ENCODE results near the gene COPG2. TPM values are rescaled to one million over a fixed set of nuclear protein-coding genes. Genes with fewer than 3 reads are reported as not detected.

Gene COPG2
- total RNA-seq, 1 experiment from 2014 or later, result 77.7 TPM

DNA sequence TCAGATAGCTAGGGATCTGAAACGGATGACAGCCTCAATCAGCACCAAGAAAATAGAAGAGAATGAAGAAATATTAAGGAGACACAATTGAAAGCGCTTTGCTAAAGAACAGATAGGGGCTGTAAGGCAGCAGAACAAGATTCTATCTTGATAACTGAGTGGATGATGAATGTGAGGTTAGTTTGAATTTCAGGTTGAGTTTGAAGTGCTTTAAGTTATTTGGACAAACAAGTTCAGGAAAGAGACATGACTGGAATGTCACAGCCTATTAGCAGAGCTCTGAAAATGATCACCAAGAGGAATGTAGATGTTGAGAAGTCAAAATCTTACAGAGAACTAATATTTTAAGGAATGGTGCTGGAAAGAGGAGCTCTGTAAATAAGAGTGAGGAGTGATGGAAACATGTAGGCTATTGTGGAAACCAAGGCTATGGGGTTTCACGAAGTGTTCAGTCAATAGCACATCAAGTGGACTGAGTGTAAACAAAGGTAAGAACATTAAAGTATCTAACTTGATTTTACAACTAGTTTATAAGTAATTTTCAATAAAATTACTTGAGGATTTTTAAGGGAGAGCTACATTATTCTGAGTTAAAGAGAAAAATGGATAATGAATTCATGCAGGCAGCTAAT is 115.0 kb downstream of the COPG2 start:
- no peak overlapping the region for H3K27ac Mint-ChIP-seq

More for the DNA sequence above, 115.0 kb downstream of the COPG2 start:
- no peak overlapping the region for H4K5ac ChIP-seq (ENCODE audit: insufficient read length, low read depth, low read length)
- H3K27ac ChIP-seq (ENCODE audit: insufficient read length, low read depth, low read length), result no peak overlapping the region
- H3K79me2 ChIP-seq (ENCODE audit: insufficient read depth, low read length), result no peaks in the 10 kb centered on the region
- H2AK5ac ChIP-seq (ENCODE audit: insufficient read length, low read length), result no peak overlapping the region
- H3K4me2 ChIP-seq (ENCODE audit: insufficient read depth, insufficient read length, low read length), result no peak overlapping the region
- no peak overlapping the region for H2BK120ac ChIP-seq (ENCODE audit: low read depth, low read length, poor library complexity, severe bottlenecking)
- peaks cover 3 to 22% (median 12%) of the 10 kb centered on the region in 3 experiments; a peak in 6 of 7 replicates for H3K36me3 Mint-ChIP-seq (ENCODE audit: insufficient read depth in 1 of 3, low read depth in 3 of 3)
- no peak overlapping the region for H3K9ac ChIP-seq (ENCODE audit: extremely low read depth, insufficient read length, low read length)
- no peak overlapping the region for H3T11ph ChIP-seq (ENCODE audit: low read length)
- H2AFZ ChIP-seq (ENCODE audit: low read length), result no peak overlapping the region
- no peak overlapping the region for H3K14ac ChIP-seq (ENCODE audit: insufficient read depth, low read length)
- H4K8ac ChIP-seq (replicated peaks; ENCODE audit: insufficient read length, low read depth, low read length), result no peak overlapping the region
- no peak overlapping the region for H3K4ac ChIP-seq (ENCODE audit: low read depth, low read length)
- H3K23ac ChIP-seq (ENCODE audit: insufficient read length, low read depth, low read length), result no peak overlapping the region
- H3K79me1 ChIP-seq (ENCODE audit: insufficient read depth, low read depth, low read length, poor library complexity, severe bottlenecking), result no peaks in the 10 kb centered on the region
- H3K27me3 ChIP-seq (ENCODE audit: insufficient read depth, low read length), result no peaks in the 10 kb centered on the region
- no peaks in the 10 kb centered on the region for H4K20me1 ChIP-seq (ENCODE audit: control insufficient read depth, insufficient read depth, insufficient read length)
- H3K9me3 ChIP-seq (ENCODE audit: control insufficient read depth, low read depth, low read length), result no peaks in the 10 kb centered on the region
- TF ChIP-seq, protein P1, sequence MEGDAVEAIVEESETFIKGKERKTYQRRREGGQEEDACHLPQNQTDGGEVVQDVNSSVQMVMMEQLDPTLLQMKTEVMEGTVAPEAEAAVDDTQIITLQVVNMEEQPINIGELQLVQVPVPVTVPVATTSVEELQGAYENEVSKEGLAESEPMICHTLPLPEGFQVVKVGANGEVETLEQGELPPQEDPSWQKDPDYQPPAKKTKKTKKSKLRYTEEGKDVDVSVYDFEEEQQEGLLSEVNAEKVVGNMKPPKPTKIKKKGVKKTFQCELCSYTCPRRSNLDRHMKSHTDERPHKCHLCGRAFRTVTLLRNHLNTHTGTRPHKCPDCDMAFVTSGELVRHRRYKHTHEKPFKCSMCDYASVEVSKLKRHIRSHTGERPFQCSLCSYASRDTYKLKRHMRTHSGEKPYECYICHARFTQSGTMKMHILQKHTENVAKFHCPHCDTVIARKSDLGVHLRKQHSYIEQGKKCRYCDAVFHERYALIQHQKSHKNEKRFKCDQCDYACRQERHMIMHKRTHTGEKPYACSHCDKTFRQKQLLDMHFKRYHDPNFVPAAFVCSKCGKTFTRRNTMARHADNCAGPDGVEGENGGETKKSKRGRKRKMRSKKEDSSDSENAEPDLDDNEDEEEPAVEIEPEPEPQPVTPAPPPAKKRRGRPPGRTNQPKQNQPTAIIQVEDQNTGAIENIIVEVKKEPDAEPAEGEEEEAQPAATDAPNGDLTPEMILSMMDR (conservative IDR thresholded peaks at IDR 0.05), result no peak
- H3K4me1 ChIP-seq (ENCODE audit: insufficient read depth, low read length), result no peaks in the 10 kb centered on the region
- no peaks in the 10 kb centered on the region for H3K27me3 Mint-ChIP-seq (ENCODE audit: low read depth)
- no peak for DNase-seq
- no peak overlapping the region for H2BK15ac ChIP-seq (ENCODE audit: low read depth, low read length)
- H2BK12ac ChIP-seq (ENCODE audit: insufficient read length, low read depth, low read length), result no peak overlapping the region
- no peak overlapping the region for H3K18ac ChIP-seq (ENCODE audit: insufficient read length, low read depth, low read length)
- H3K4me1 Mint-ChIP-seq, result no peaks in the 10 kb centered on the region
- H2BK20ac ChIP-seq (ENCODE audit: low read depth, low read length, poor library complexity, severe bottlenecking), result no peak overlapping the region
- H3K56ac ChIP-seq (ENCODE audit: insufficient read length, low read depth, low read length), result no peak overlapping the region
- no peak overlapping the region for H2BK5ac ChIP-seq (ENCODE audit: insufficient read length, low read length)
- no peak overlapping the region for H3K4me3 Mint-ChIP-seq
- H3K9me3 Mint-ChIP-seq, result no peaks in the 10 kb centered on the region; a peak in 1 of 5 replicates
- no CpG with 5 or more reads among the region's 3 CpGs for whole genome bisulfite sequencing (ENCODE audit: extremely low coverage, insufficient read length, low lambda C conversion rate)
- H3K23me2 ChIP-seq (ENCODE audit: insufficient read length, low read depth, low read length, poor library complexity, severe bottlenecking), result no peaks in the 10 kb centered on the region
- H4K91ac ChIP-seq (ENCODE audit: insufficient read length, low read depth, low read length), result no peak overlapping the region
